SK-N-SH (cell line): ENCODE data around the gene AKAP17A. TPM values are rescaled to one million over a fixed set of nuclear protein-coding genes. Genes with fewer than 3 reads are reported as not detected.

Experiments
- CTCF ChIA-PET: fragments of 300-600, 350-600 bp; formaldehyde crosslinking; extraction: SDS; loops from one replicate; lab custom pipeline; 2021; lab: Yijun Ruan, JAX
- POLR2A ChIA-PET: fragments of 350-600 bp; sonication (Branson Sonifier 250); formaldehyde crosslinking; extraction: SDS; loops from one replicate; lab custom pipeline; 2020; ENCODE audit warnings: antibody characterized with exemption, inconsistent platforms; lab: Yijun Ruan, JAX
- DNase-seq: peaks from one replicate; pipeline ENCODE4 v3.0.0; 2012
- H2AFZ ChIP-seq: fragments of 200-600 bp; sonication (generic); 2 replicates; pipeline ENCODE4 v1.8.1; 2016; ENCODE audit warnings: antibody characterized with exemption, mild to moderate bottlenecking, low read depth
- H3F3A ChIP-seq: fragments of 200-600 bp; sonication (generic); replicated peaks from 2 replicates; pipeline ENCODE3; 2016; ENCODE audit warnings: antibody characterized with exemption, mild to moderate bottlenecking; ENCODE audit not compliant: insufficient read depth
- H3K27ac ChIP-seq, 2 experiments: fragments of 200-500 bp in 1 of 2; fragments of 200-600 bp in 1 of 2; sonication (Bioruptor generic) in 1 of 2; sonication (generic), shearing (Covaris generic) in 1 of 2; 2 replicates each; pipeline versions ENCODE4 v1.5.1 to v1.6.1; 2014 to 2016; ENCODE audit warnings: low read depth in 2 of 2, inconsistent platforms in 1 of 2, low read length in 1 of 2, mild to moderate bottlenecking in 1 of 2, mixed read lengths in 1 of 2
- H3K27me3 ChIP-seq: fragments of 200-600 bp; sonication (generic), shearing (Covaris generic); 2 replicates; pipeline ENCODE4 v1.6.1; 2016; ENCODE audit warnings: mixed run types; ENCODE audit not compliant: insufficient read depth
- H3K36me3 ChIP-seq, 2 experiments: fragments of 200-500 bp in 1 of 2; fragments of 200-600 bp in 1 of 2; sonication (Bioruptor generic) in 1 of 2; sonication (generic) in 1 of 2; replicated peaks in 1 of 2; 2 replicates each; pipeline versions ENCODE3 to v1.5.1; 2014 to 2016; ENCODE audit warnings: low read length in 1 of 2, mild to moderate bottlenecking in 1 of 2; ENCODE audit not compliant: insufficient read depth in 2 of 2, control insufficient read depth in 1 of 2
- H3K4me1 ChIP-seq, 2 experiments: fragments of 200-500 bp in 1 of 2; fragments of 200-600 bp in 1 of 2; sonication (Bioruptor generic) in 1 of 2; sonication (generic), shearing (Covaris generic) in 1 of 2; 2 replicates each; pipeline versions ENCODE4 v1.5.1 to v1.6.1; 2014 to 2016; ENCODE audit warnings: low read depth in 1 of 2, low read length in 1 of 2, mixed run types in 1 of 2; ENCODE audit not compliant: insufficient read depth in 2 of 2, control insufficient read depth in 1 of 2
- H3K4me2 ChIP-seq: fragments of 200-600 bp; sonication (generic), shearing (Covaris generic); 2 replicates; pipeline ENCODE4 v1.6.1; 2017; ENCODE audit warnings: mixed run types
- H3K4me3 ChIP-seq, 2 experiments: fragments of 200-500 bp in 1 of 2; fragments of 200-600 bp in 1 of 2; sonication (Bioruptor generic) in 1 of 2; sonication (generic), shearing (Covaris generic) in 1 of 2; 2 replicates each; pipeline versions ENCODE4 v1.5.1 to v1.8.1; 2014 to 2016; ENCODE audit warnings: low read depth in 2 of 2, inconsistent platforms in 1 of 2, low read length in 1 of 2, mild to moderate bottlenecking in 1 of 2, mixed read lengths in 1 of 2, moderate library complexity in 1 of 2
- H3K79me2 ChIP-seq: fragments of 200-600 bp; sonication (generic); 2 replicates; pipeline ENCODE4 v1.8.1; 2017; ENCODE audit warnings: mild to moderate bottlenecking; ENCODE audit not compliant: insufficient read depth
- H3K9ac ChIP-seq: fragments of 200-600 bp; sonication (generic); 2 replicates; pipeline ENCODE4 v1.6.1; 2017; ENCODE audit warnings: mixed run types
- H3K9me2 ChIP-seq: fragments of 200-600 bp; sonication (generic); 2 replicates; pipeline ENCODE4 v1.6.1; 2017; ENCODE audit warnings: mixed run types
- H3K9me3 ChIP-seq: fragments of 200-600 bp; sonication (generic); 2 replicates; pipeline ENCODE4 v1.6.1; 2017; ENCODE audit warnings: mixed run types, mild to moderate bottlenecking, moderate library complexity
- H4K20me1 ChIP-seq: fragments of 200-600 bp; sonication (generic); 2 replicates; pipeline ENCODE4 v1.6.1; 2017; ENCODE audit warnings: mild to moderate bottlenecking, mixed run types; ENCODE audit not compliant: insufficient read depth
- ELF1 ChIP-seq: IDR thresholded peaks from 2 replicates; pipeline ENCODE4 v1.4.0; 2012
- FOSL2 ChIP-seq: IDR thresholded peaks from 2 replicates; pipeline ENCODE4 v1.4.0; 2012; ENCODE audit warnings: low read depth, mild to moderate bottlenecking, moderate library complexity, borderline replicate concordance
- FOXJ3 ChIP-seq: sonication (generic); formaldehyde crosslinking; IDR thresholded peaks from 2 replicates; pipeline ENCODE4 v1.5.1; 2020; ENCODE audit warnings: mild to moderate bottlenecking, missing genetic modification reagents
- FOXM1 ChIP-seq: IDR thresholded peaks from 2 replicates; pipeline ENCODE4 v1.4.0; 2012; ENCODE audit warnings: low read depth, mild to moderate bottlenecking
- GABPA ChIP-seq: IDR thresholded peaks from 2 replicates; pipeline ENCODE4 v1.4.0; 2012; ENCODE audit warnings: low read depth, mild to moderate bottlenecking
- MEF2A ChIP-seq: IDR thresholded peaks from 2 replicates; pipeline ENCODE4 v1.4.0; 2012; ENCODE audit warnings: low read depth, borderline replicate concordance
- MXI1 ChIP-seq: IDR thresholded peaks from 2 replicates; pipeline ENCODE4 v1.6.1; 2012; ENCODE audit warnings: mild to moderate bottlenecking, low read depth, low read length, improper control_type of control experiment
- POLR2AphosphoS5 ChIP-seq: IDR thresholded peaks from 2 replicates; pipeline ENCODE4 v1.6.1; 2012; ENCODE audit warnings: low read depth, low read length
- RFX5 ChIP-seq: IDR thresholded peaks from 2 replicates; pipeline ENCODE4 v1.6.1; 2012; ENCODE audit warnings: mild to moderate bottlenecking, improper control_type of control experiment, low read length
- RXRA ChIP-seq: IDR thresholded peaks from 2 replicates; pipeline ENCODE4 v1.4.0; 2012; ENCODE audit warnings: low read depth, mild to moderate bottlenecking, borderline replicate concordance
- SMC3 ChIP-seq: IDR thresholded peaks from 2 replicates; pipeline ENCODE4 v1.6.1; 2012; ENCODE audit warnings: low read depth, low read length, improper control_type of control experiment
- TEAD4 ChIP-seq: IDR thresholded peaks from 2 replicates; pipeline ENCODE4 v1.4.0; 2012; ENCODE audit warnings: mild to moderate bottlenecking, borderline replicate concordance; ENCODE audit not compliant: insufficient read depth
- YY1 ChIP-seq: IDR thresholded peaks from 2 replicates; pipeline ENCODE4 v1.4.0; 2012; ENCODE audit warnings: low read depth, mild to moderate bottlenecking
- WGBS: methylation state at CpG from one replicate; pipeline ENCODE4 v1.1.6; 2017; ENCODE audit warnings: low lambda C conversion rate; 5-methylcytosine and 5-hydroxymethylcytosine counted together
- polyA plus RNA-seq, 3 experiments: library from polyadenylated mRNA; depleted of rRNA; stranded (reverse); fragments of >200 nt; gene quantifications; 2 replicates each; pipeline ENCODE4 v1.2.3, GENCODE V29; 2012
- TF ChIP-seq, protein P1 (sequence below): IDR thresholded peaks from 2 replicates; pipeline ENCODE4 v1.4.0; 2012; ENCODE audit warnings: low read depth, borderline replicate concordance
- TF ChIP-seq, protein P2 (sequence below): IDR thresholded peaks from 2 replicates; pipeline ENCODE4 v1.4.0; 2012; ENCODE audit warnings: low read depth
- TF ChIP-seq, protein P3 (sequence below): fragments of 150-350 bp; IDR thresholded peaks from 2 replicates; pipeline ENCODE4 v1.6.1; 2017; ENCODE audit warnings: antibody characterized with exemption, low read length, low read depth, borderline replicate concordance
- TF ChIP-seq, protein P4 (sequence below): IDR thresholded peaks from 2 replicates; pipeline ENCODE4; 2012
- TF ChIP-seq, protein P5 (sequence below): fragments of 150-350 bp; IDR thresholded peaks from 2 replicates; pipeline ENCODE4 v1.6.1; 2016; ENCODE audit warnings: mild to moderate bottlenecking, low read depth, low read length

Gene AKAP17A
- polyA plus RNA-seq, 1 of the 3 experiments (the other 2 are of a cell fraction) = 43.8 TPM

DNA sequence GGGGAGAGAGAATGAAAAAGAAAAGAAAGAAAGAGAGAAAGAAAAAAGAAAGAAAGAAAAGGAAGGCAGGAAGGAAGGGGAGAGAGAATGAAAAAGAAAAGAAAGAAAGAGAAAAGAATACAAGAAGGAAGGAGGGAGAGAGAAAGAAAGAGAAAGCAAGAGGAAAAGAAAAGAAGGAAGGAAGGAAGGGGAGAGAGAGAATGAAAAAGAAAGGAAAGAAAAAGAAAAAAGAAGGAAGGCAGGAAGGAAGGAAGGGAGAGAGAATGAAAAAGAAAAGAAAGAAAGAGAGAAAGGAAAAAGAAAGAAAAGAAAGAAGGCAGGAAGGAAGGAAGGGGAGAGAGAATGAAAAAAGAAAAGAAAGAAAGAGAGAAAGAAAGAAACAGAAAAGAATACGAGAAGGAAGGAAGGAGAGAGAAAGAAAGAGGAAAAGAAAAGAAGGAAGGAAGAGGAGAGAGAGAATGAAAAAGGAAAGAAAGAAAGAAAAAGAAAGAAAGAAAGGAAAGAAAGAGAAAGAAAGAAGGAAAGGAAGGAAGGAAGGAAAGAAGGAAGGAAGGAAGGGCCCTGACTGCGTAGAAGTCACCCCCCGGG lies 39.4 kb upstream of the AKAP17A start (continued):
- TF ChIP-seq, protein P1, sequence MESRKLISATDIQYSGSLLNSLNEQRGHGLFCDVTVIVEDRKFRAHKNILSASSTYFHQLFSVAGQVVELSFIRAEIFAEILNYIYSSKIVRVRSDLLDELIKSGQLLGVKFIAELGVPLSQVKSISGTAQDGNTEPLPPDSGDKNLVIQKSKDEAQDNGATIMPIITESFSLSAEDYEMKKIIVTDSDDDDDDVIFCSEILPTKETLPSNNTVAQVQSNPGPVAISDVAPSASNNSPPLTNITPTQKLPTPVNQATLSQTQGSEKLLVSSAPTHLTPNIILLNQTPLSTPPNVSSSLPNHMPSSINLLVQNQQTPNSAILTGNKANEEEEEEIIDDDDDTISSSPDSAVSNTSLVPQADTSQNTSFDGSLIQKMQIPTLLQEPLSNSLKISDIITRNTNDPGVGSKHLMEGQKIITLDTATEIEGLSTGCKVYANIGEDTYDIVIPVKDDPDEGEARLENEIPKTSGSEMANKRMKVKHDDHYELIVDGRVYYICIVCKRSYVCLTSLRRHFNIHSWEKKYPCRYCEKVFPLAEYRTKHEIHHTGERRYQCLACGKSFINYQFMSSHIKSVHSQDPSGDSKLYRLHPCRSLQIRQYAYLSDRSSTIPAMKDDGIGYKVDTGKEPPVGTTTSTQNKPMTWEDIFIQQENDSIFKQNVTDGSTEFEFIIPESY = no peak
- no peak for TF ChIP-seq RFX5
- TF ChIP-seq FOSL2 = no peak
- TF ChIP-seq MXI1 = no peak

DNA sequence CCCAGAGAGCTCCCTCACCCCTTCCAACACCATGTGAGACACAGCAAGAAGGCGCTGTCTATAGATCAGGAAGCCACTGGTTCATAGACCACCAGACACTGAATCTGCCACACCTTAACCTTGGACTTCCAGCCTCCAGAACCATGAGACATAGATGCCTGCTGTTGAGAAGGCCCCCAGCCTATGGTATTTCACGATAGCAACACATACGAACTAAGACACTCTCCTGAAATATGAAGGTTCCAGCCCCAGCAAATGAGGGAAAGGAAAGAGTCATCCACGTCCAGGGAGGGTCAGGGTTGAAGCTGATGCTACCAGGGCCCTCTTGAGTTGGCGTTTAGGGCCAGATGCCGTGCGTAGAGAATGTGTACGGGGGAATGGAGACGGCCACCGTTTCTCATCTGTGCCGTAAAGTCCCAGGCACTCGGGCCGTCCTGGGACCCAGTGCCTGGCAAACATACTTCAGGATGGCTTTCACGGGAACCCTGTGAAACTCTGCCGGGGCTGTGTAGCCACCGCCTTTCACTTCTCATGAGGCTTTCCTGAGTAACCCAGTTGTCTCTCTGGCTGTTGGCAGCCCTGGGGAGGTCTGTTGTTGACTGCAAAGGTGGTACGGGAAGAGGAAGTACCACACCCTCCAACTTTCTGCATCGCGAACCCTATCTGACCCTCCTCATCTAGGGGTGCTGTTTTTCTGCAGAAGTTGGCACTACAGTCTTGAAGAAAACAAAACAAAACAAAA lies 36.8 kb upstream of the AKAP17A start:
- Histone ChIP-seq H3K9me3 (no peaks in the 10 kb centered on the region), H3K9ac (no peak overlapping the region), H3K4me3 (no peak overlapping the region), H3K79me2 (no peaks in the 10 kb centered on the region), H3K9me2 (no peaks in the 10 kb centered on the region), H3K27ac (no peak overlapping the region), H4K20me1 (no peaks in the 10 kb centered on the region), H3K36me3 (no peaks in the 10 kb centered on the region), H3K4me2 (no peak overlapping the region), H3F3A (no peaks in the 10 kb centered on the region), H3K4me1 (no peaks in the 10 kb centered on the region), H2AFZ (no peak overlapping the region), H3K27me3 (peaks cover 44% of the 10 kb centered on the region)
- ChIA-PET POLR2A (no interaction called here), CTCF (no interaction called here)
- WGBS = 37% methylated on average over 8 of the region's 19 CpGs
- TF ChIP-seq POLR2AphosphoS5 (no peak), FOXM1 (no peak), ELF1 (no peak), YY1 (no peak), MEF2A (no peak), TEAD4 (no peak), GABPA (no peak), SMC3 (no peak), RXRA (no peak), FOXJ3 (CRISPR knock-in tag) (no peak)
- TF ChIP-seq, protein P2, sequence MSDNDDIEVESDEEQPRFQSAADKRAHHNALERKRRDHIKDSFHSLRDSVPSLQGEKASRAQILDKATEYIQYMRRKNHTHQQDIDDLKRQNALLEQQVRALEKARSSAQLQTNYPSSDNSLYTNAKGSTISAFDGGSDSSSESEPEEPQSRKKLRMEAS = no peak
- TF ChIP-seq, protein P3, sequence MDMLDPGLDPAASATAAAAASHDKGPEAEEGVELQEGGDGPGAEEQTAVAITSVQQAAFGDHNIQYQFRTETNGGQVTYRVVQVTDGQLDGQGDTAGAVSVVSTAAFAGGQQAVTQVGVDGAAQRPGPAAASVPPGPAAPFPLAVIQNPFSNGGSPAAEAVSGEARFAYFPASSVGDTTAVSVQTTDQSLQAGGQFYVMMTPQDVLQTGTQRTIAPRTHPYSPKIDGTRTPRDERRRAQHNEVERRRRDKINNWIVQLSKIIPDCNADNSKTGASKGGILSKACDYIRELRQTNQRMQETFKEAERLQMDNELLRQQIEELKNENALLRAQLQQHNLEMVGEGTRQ = no peak
- TF ChIP-seq, protein P4, sequence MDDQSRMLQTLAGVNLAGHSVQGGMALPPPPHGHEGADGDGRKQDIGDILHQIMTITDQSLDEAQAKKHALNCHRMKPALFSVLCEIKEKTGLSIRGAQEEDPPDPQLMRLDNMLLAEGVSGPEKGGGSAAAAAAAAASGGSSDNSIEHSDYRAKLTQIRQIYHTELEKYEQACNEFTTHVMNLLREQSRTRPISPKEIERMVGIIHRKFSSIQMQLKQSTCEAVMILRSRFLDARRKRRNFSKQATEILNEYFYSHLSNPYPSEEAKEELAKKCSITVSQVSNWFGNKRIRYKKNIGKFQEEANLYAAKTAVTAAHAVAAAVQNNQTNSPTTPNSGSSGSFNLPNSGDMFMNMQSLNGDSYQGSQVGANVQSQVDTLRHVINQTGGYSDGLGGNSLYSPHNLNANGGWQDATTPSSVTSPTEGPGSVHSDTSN = no peak
- TF ChIP-seq, protein P5, sequence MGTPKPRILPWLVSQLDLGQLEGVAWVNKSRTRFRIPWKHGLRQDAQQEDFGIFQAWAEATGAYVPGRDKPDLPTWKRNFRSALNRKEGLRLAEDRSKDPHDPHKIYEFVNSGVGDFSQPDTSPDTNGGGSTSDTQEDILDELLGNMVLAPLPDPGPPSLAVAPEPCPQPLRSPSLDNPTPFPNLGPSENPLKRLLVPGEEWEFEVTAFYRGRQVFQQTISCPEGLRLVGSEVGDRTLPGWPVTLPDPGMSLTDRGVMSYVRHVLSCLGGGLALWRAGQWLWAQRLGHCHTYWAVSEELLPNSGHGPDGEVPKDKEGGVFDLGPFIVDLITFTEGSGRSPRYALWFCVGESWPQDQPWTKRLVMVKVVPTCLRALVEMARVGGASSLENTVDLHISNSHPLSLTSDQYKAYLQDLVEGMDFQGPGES = no peak
- TF ChIP-seq, protein P1 = no peak
- no peak for DNase-seq
